Testis (tissue), 3 donors: ENCODE measurements around the gene SLC6A6. TPM values are rescaled to one million over a fixed set of nuclear protein-coding genes. Genes with fewer than 3 reads are reported as not detected.

Experiments
- DNase-seq: peaks from one replicate; pipeline ENCODE4 v3.0.0-alpha.2; 2019
- H3K27ac ChIP-seq, 2 donors: fragments of 200-600 bp; sonication (generic); one replicate each; pipeline ENCODE4 v1.5.1; 2019
- H3K27me3 ChIP-seq: fragments of 200-600 bp; sonication (generic); one replicate; pipeline ENCODE4 v1.5.1; 2019
- H3K36me3 ChIP-seq: fragments of 200-600 bp; sonication (generic); one replicate; pipeline ENCODE4 v1.5.1; 2017; ENCODE audit warnings: low read depth; ENCODE audit errors: missing control alignments
- H3K4me1 ChIP-seq: fragments of 200-600 bp; sonication (generic); one replicate; pipeline ENCODE4 v1.5.1; 2019
- H3K4me3 ChIP-seq, 2 donors: fragments of 200-600 bp; sonication (generic); one replicate each; pipeline ENCODE4 v1.5.1; 2017 to 2019
- H3K9me3 ChIP-seq: fragments of 200-600 bp; sonication (generic); one replicate; pipeline ENCODE4 v1.5.1; 2017
- CTCF ChIP-seq, 3 experiments: fragments of 450-650 bp in 2 of 3; fragments of 200-600 bp in 1 of 3; sonication (generic) in 1 of 3; IDR thresholded peaks; one replicate each; pipeline ENCODE4 v1.5.1; 2016 to 2019; ENCODE audit warnings: antibody characterized with exemption in 3 of 3, mild to moderate bottlenecking in 2 of 3, moderate library complexity in 1 of 3
- POLR2A ChIP-seq: fragments of 450-650 bp; IDR thresholded peaks from one replicate; pipeline ENCODE4 v1.6.1; 2017; ENCODE audit warnings: antibody characterized with exemption, mild to moderate bottlenecking, moderate library complexity
- WGBS, 2 donors: methylation state at CpG; one replicate each; pipeline ENCODE4 v1.1.5; 2018; 5-methylcytosine and 5-hydroxymethylcytosine counted together
- intact Hi-C: fragments of 100-400 bp; cut with DNase I; formaldehyde crosslinking; loops from one replicate; pipeline ENCODE4 v1.15.1; 2023; ENCODE audit warnings: low total_unique reads
- polyA plus RNA-seq: library from polyadenylated mRNA; stranded (reverse); fragments of 350-450 nt; fragmentation: Illumina TruSeq; extraction: RNeasy Lipid Tissue Mini Kit (QIAGEN cat#74804); gene quantifications from one replicate; pipeline ENCODE4 v1.2.3, GENCODE V29; 2014; ENCODE audit warnings: low read depth, low replicate concordance; ENCODE audit not compliant: insufficient read depth
- total RNA-seq, 2 donors: library from RNA; depleted of rRNA; stranded (reverse); fragments of >200 nt; gene quantifications; one replicate each; pipeline ENCODE4 v1.2.3, GENCODE V29; 2016

SLC6A6 gene
- total and polyA plus RNA-seq, 3 donors from 2014 or later = 9.7 to 14.9 (median 13.7) TPM

GRCh38 chr3:14393440-14394106 is 8.8 kb upstream of the SLC6A6 start:
- Histone ChIP-seq H3K36me3 (no peaks in the 10 kb centered on the region), H3K9me3 (no peaks in the 10 kb centered on the region), H3K4me3 (no peak overlapping the region), H3K27me3 (no peaks in the 10 kb centered on the region), H3K4me1 (no peaks in the 10 kb centered on the region), H3K27ac (no peak overlapping the region)
- DNase-seq = peak; percentile 28
- WGBS, 2 donors = 60 to 68% methylated on average over 8 to 9 of the region's 9 CpGs
- TF ChIP-seq POLR2A = no peak
- peak in 1 of 3 experiments; percentile 11 for TF ChIP-seq CTCF (IDR thresholded peaks at IDR 0.05)
- intact Hi-C loops = no loop called here

GRCh38 chr3:14396031-14396692 is 6.2 kb upstream of the SLC6A6 start:
- H3K9me3 ChIP-seq = no peaks in the 10 kb centered on the region
- WGBS, 2 donors = 79 to 86% methylated on average over 5 of the region's 5 CpGs
- no peak for DNase-seq
- H3K27ac ChIP-seq = no peak overlapping the region
- no peak for TF ChIP-seq POLR2A
- no peak for TF ChIP-seq CTCF (IDR thresholded peaks at IDR 0.05)
- no peaks in the 10 kb centered on the region for H3K4me1 ChIP-seq
- H3K4me3 ChIP-seq = no peak overlapping the region
- H3K36me3 ChIP-seq = no peaks in the 10 kb centered on the region
- no peaks in the 10 kb centered on the region for H3K27me3 ChIP-seq
- intact Hi-C loops = no loop called here

DNA sequence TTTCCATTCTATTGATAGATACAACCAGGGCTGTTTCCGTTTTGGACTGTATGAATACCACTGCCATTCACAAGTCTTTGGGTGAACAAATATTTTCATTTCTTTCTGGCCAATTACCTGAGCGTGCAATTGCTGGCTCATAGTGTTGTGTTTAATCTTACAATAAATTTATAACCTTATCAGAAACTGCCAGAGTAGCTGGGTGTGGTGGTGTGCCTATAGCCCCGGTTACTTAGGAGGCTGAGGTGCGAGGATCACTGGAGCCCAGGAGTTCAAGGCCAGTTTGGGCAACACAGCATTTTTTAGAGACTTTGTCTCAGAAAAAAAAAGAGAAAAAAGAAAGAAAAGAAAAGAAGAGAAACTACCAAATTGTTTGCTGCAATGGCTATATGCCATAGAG is 5.4 kb upstream of the SLC6A6 start:
- TF ChIP-seq CTCF (IDR thresholded peaks at IDR 0.05) = no peak
- no peak for TF ChIP-seq POLR2A
- intact Hi-C loops = no loop called here
- WGBS, 2 donors = 62 to 86% methylated on average over 4 of the region's 4 CpGs
- no peak overlapping the region for H3K4me3 ChIP-seq
- no peak overlapping the region for H3K27ac ChIP-seq
- no peaks in the 10 kb centered on the region for H3K27me3 ChIP-seq
- H3K9me3 ChIP-seq = no peaks in the 10 kb centered on the region
- H3K4me1 ChIP-seq = peaks cover 4% of the 10 kb centered on the region
- no peaks in the 10 kb centered on the region for H3K36me3 ChIP-seq
- DNase-seq = no peak

DNA sequence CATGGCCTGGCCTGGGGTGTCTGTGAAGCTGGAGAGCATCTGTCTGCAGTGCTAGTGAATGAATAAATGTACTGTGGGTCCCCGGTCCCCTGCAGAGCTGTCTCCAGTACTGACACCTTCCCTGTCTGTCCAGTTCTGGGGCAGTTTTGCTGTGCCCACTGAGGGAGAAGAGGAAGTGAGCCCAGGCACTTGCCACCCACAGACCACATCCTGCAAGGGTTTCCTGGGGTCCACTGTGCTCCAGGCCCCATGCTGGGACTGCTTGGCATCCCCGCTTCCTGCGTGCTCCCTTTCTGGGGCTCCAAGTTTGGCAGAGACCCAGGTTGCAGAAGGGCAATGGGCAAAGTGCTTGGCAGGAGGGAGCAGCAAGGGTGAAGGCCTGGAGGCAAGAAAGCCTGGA is 4.9 kb upstream of the SLC6A6 start:
- no peak for DNase-seq
- WGBS, 2 donors = 88 to 100% methylated on average over 1 to 3 of the region's 3 CpGs
- no peaks in the 10 kb centered on the region for H3K27me3 ChIP-seq
- no peak overlapping the region for H3K4me3 ChIP-seq
- intact Hi-C loops = no loop called here
- no peak overlapping the region for H3K27ac ChIP-seq
- H3K9me3 ChIP-seq = no peaks in the 10 kb centered on the region
- no peak for TF ChIP-seq POLR2A
- TF ChIP-seq CTCF (IDR thresholded peaks at IDR 0.05) = no peak
- H3K36me3 ChIP-seq = no peaks in the 10 kb centered on the region
- H3K4me1 ChIP-seq = peaks cover 4% of the 10 kb centered on the region
